Activated naive CD4-positive, alpha-beta T cell treated with anti-CD3 and anti-CD28 coated beads, Interleukin-2, amount 50 U/mL, for 16 hours (primary cell): ENCODE results near the gene EXOC1.

ENCODE experiments used
- DNase-seq: peaks from one replicate; pipeline ENCODE4 v3.0.0-alpha.2; 2020

Gene EXOC1

DNA sequence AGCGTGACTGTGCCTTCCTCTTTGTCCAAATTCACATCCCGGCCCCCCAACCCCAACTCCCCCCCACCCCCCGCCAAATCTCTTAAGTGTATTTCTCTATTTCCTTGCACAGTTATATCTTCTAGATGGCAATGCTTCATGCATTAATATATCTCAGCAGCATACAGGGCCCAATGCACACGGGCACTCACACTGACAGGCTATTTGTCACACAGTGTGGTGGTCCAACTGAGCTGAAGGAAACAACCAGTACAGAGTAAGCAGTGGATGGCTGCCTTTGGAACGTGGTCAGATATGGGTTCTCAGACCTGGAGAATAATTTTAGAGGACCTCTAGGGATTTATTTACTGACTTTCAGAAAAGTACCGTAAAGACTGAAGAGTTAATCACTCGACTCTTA is 681 bp downstream of the EXOC1 start:
- DNase-seq = no peak

DNA sequence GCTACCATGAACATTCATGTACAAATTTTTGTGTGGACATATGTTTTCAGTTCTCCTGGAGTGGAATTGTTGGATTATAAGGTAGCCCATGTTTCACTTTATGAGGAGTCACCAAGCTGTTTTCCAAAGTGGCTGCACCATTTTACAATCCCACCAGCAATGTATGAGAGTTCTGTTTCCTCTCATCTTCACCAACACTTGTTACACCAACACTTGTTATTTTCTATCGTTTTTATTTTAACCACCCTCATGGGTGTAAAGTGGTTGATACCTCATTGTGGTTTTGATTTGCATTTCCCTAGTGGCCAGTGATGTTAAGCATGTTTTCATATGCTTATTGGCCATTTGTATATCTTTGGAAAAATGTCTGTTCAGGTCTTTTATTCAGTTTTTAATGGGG is 4.1 kb downstream of the EXOC1 start:
- no peak for DNase-seq

DNA sequence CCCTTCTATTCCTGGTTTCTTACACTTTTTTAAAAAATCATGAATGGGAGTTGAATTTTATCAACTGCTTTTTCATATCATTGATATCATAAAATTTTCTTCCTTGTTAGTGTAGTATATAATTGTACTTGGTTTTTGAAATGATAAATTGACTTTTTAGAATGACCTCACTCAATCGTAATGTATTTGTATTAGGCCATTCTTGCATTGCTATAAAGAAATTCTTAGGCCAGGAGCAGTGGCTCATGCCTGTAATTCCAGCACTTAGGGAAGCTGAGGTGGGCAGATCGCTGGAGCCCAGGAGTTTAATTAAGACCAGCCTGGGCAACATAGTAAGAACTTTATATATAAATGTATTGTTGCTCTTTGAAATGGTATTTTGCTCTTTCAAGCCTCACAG is 6.3 kb downstream of the EXOC1 start:
- no peak for DNase-seq

DNA sequence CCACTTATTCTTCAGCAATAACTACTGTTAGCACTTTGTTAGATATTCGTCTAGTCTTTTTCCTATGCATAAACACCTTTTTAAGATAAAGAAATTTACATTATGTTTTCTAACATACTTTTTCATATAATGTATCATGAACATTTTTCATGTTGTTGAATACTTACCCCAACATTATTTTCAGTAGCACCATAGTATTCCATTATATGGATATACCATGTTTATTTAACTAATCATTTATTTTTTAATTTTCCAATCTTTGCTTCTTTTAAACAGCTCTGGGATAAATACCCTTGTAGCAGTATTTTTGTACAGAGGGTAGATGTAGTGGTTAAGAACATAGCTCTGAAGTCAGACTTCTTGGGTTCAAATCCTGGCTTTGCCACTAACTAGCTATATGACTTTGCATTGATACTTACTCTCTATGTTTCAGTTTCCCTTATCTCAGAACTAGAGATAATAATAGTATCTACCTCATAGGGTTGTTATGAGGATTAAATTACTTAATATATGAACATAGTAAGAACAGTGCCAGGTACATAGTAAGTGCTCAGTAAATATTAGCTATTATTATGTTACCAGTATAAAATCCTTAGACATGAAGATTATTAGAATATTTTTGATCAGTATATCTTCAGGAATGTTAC is 11.3 kb downstream of the EXOC1 start:
- DNase-seq = no peak

DNA sequence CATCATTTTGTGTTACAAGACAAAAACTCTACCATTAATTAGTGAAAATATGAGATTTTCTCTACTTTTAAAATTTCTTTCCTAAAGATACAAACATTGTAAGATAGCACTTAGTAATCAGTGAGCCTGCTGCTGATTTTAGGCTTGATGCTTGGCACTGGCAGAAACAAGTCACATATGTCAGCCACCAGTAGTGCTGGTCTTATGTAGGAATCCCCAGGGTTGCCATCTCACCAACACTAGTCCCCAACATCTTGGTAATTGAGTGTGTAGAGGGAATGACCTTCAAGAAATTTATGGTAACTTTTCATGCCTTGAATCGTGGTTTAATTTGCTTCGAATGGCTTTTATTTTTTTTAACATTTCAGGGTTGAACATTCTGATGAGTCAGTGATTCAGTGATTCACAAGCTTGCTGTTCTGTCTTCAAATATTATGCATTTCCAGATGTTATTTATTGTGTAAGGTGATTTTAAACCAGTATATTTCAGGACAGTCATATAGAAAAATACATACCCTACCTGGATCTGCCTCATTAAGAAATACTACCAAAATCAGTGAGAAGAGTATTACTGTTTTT is 11.9 kb downstream of the EXOC1 start:
- DNase-seq = no peak

DNA sequence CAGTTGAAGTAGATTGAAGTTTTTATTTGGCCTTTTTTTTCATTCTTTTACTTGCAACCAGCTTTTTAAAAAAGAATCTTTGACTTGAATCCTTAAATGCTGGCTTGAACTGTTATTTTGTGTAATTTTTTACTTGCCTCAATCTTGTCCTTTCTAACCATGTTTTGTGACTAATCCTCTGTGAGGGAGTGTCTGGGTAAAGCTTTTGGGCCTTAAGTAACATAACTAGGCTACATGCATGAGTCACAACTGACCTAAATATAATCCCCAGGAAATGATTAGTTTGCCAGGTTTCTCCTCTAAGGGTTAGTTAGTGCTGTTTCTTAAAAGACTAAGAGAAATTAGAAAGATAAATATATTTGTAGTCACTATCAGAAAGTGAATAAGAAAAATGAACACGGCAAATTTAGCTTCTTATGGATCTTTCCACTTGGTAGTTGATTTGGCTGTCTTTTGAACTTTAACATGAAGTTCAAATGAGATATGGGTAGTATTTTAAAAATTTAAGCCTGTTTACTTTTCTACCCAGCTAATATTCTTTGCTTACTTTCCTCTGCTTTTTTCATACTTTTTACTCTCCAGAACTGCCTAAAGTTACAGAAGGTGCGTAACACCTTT is 13.0 kb downstream of the EXOC1 start:
- DNase-seq = no peak

DNA sequence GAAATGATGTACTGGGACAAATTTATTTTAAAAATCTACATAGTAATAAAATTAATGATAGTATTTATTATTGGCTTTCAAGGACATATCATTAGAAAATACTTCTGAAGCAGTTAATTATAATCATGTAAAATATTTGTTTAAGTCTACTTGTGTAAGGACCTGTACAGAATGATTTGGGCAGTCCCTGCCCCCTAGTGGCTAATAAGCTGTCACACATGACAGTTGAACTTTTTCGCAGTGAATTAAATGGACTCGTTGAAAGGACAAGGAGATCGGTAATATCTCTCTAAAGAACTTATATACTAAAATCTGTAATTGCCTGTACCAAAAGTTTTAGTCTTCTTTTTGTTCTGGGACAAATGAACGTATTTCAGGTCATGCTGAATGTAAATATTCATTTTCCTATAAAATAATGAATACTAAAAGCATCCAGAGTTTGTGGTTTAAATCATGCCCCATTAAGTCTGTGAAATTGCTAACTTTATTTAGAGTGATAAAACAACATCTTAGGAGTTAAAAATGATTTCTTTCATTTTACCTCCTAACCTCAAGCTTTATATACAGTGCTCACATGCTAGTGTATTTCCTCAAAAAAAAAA is 13.6 kb downstream of the EXOC1 start:
- no peak for DNase-seq

DNA sequence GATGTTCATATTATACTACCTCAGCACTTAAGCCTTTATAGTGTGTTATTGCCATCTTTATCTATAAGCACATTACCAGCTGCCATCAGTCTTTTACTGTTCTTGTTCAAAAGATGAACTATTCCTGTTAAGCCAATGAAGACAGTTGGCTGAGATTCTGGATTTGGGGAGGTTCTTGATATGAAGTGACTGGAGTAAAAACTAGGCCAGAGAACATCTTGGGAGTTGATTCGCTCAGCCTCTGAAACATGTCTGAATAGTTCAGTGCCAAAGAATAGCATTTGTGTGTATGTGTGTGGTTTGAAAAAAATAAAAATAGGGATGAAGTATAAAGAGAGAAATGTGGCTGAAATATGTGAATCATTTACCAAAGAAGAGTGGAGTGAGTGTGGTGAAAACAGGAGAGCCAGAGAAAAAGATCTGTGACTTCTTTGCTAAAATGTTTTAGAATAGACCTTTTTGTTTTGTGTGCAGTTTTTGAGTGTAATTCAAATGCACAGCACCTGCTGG is 15.2 kb downstream of the EXOC1 start:
- no peak for DNase-seq

DNA sequence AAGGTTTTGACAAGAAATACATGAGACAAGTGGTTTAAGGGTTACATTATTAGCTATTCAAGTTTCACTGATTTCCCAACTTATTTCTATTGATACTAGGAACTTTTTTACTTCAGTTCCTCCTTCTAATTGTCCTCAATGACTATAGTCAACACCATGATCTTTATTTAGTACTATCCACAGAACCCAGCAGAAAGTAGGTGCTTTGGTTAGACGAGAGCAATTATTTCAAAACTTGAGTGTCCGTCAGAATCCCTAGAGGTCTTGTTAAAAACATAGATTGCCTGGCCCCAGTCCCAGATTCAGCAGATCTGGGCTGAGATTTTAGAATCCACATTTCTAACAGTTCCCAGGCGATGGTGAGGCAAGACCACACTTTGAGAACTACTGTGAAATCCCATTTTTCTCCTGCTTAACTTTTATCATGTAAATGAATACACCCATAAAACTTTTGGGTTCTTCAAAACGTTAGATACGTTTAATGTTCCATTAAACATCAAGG is 17.9 kb downstream of the EXOC1 start:
- DNase-seq = no peak

DNA sequence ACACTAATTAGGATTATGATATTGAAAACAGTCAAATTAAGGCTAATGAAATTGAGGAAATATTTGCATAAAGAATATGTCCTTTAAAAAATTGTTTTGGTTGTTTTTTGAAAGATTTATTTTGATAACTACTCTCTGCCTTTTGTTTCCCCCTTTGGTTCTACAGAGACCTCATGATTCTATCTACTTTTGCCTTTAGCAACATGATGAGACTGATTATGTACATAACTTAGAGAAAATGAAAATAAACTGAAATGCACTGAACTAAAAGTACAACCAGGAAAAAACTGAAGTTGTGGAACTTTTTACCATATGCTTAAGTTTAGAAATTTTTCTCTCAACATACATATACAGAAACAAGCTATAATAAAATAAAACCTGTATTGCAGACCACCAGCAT is 21.4 kb downstream of the EXOC1 start:
- DNase-seq = no peak

DNA sequence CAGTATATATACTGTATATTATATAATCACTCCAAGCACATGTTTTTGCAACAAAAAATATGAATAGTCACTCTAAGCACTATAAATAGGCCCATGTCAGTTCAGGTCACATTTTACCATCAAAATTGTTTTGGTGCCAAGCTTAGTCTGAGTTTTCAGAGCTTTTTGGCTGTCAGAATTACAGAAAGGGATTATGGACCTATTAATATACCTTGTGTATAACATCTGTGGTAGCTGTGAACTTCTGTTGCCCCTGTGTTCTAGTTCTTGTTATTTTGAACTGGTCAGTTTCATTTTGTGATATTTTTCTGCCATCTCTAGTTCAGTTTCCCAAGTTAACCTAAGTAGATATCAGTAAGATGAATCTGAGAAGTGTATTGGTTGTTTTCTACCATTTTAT is 22.9 kb downstream of the EXOC1 start:
- DNase-seq = no peak

DNA sequence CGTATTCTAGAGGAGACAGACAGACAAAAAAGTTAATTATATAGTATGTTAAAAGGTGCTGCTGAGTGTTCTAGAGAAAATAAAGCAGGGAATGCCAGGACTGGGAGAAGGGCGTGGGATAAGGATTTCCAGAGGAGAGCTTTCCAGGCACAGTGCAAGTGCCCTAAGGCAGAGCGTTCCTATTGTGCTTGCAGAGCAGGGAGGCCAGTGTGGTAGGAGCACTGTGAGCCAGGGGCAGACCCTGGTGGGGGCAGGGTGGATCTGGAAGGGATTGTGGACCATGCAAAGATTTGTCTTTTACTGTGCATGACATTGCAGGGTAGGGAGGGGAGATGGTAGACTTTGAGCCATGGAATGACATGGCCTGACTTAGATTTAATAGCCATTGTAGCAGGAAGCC is 25.8 kb downstream of the EXOC1 start:
- no peak for DNase-seq

DNA sequence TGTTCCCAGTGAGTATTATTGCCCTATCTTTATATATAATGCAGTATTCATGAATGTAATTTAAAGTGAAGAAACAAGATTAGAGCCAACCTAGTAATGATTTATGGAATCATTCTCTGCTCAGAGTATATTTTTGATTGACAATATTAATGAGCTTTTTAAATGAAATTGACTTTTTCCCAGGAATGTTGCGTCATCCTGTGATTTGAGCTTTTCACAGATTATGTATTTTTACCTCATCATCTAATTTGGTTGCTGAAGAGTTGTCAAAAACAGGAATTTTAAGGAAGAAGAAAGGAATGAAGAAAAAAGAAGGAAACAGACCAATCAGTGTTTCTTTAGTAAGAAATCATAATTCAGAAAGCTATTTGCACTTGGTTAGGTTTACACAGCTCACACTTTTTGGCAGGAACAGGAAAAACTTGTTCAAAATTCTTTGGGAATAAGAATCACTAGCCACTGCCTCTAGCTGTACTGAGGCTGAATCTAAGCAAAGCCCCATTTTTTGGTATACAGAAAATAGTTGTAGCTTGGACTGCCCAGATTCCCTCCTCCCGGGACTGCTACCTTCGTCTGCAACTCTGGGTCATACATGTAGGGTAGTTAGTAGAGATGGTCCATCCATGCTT is 27.3 kb downstream of the EXOC1 start:
- DNase-seq = no peak

DNA sequence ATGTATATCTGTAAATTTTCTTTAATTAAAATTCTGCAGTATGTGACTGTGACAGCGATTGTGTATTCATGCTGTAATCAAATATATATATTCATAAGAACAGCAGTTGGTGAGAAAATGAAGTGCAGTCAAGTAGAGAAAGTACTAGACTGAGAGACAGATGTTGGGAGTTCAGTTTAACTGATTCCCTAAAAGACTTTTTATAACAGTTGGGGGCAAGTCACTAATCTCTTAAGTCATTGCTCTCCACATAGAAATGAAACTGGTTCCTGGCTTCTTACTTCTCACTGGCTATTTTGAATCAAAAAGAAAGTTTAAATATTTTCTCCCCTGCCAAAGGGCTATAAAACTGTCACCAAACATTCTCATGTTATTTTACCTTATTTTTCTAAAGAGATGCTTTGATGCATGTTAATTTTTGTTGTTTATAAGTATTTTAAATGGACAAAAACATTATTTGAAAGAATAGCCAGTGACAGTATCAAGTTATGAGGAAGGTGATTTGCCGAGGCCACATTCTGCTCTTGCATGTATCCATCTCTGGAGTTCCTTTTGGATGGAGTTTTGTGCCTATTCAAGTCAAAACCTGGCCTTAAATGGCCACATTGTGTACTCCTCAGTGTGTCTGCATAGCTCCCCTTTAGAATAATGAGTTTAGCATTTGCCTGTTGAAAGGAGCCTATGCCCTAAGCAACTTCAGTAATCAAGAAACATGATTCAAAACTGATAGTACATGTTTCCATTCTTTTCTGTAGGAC is 30.8 kb downstream of the EXOC1 start:
- no peak for DNase-seq

DNA sequence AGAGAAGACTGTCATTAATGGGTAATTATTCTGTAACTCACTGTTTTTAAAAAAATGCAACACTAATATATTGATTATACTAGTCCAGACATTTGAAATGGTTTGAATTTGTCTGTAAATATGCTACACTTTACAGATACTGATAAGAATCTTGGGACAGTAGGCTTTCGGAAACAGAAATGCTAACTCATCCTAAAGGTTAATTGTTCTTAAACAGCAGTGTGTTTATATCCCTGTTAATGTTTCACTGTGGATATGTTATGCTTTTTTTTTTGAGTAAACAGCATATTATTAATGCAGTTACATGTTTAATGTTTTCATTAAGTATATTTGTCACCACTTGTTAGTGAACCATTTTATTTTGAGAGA is 31.4 kb downstream of the EXOC1 start:
- no peak for DNase-seq

DNA sequence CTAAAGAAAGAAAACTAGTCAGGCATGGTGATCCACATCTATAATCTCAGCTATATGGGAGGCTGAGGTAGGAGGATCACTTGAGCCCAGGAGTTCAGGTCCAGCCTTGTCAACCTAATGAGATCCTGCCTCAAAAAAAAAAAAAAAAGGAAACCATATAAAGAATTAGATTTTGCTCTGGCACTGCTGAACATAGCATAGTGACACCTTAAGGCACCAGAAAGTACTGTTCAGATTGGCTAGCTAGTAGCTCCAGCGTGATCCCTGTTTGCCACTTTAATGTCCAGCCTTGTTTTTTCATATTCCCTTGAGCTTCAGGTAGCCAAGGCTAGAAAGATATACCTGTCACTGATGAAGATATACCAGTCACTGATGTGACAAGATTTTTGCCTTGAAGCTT is 34.1 kb downstream of the EXOC1 start:
- no peak for DNase-seq

DNA sequence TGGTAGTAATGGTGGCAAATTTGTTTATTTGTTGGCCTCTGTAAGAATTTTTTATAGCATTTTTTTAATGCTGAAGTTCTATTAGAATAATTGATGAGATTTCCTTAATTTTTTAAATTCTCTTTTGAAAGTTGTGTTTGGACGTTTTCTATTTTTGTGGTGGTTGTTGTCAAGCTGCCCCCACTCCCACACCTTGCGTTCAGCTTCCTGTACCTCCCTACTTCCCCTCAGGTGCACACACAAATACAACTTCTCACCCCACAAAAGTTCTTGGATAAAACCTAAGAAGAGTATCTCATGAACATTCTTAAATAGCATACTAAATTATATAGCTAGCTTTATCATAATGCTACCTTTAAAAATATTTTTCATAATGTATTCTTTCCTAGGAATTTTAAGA is 38.7 kb downstream of the EXOC1 start:
- DNase-seq = no peak

DNA sequence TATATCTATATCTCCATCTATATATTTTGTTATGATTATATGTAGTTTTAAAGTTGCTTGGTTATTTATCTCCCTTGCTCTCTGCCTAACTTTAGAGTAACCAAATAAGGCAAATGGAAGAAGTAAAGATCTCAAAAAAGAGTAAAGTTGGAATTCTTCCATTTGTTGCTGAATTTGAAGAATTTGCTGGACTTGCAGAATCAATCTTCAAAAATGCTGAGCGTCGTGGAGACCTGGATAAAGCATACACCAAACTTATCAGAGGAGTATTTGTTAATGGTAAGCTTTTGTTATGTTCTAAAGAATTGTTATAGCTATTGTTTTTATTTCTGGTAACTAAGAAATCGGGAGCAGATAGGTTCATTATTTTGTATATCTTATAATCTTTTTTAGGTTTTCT is 43.2 kb downstream of the EXOC1 start:
- DNase-seq = no peak

DNA sequence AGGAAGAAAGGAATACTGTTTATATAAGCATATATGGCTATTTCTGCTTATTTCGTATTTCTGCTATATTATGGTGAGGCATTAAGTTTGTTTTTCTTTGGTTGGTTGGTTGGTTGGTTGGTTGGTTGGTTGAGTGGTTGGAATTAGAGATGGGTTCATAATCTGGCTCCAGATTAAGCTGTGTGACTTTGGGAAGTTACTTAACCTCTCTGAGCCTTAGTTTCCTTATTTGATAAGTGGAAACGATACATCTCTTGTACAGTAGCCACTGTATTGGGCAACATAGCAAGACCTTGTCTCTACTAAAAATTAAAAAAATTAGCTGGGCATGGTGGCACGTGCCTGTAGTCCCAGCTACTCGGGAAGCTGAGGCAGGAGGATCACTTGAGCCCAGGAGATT is 49.2 kb downstream of the EXOC1 start:
- DNase-seq = no peak

DNA sequence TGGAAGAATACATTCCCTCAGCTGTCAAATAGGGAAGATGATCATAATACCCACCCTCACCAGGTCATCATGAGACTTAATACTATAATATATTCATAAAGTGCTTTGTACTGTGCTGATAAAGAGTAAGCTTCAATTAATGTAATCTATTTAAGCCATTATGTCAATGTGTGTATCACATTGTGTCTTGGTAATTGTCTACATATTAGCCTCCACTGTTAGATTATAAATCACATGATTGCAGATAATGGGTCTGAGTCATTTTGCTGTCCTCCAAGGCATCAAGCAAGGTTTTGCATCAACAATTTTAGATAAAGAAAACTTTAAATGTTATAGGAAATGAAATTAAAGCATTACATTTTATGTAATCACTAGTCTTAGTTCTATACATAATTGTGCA is 50.1 kb downstream of the EXOC1 start:
- no peak for DNase-seq

DNA sequence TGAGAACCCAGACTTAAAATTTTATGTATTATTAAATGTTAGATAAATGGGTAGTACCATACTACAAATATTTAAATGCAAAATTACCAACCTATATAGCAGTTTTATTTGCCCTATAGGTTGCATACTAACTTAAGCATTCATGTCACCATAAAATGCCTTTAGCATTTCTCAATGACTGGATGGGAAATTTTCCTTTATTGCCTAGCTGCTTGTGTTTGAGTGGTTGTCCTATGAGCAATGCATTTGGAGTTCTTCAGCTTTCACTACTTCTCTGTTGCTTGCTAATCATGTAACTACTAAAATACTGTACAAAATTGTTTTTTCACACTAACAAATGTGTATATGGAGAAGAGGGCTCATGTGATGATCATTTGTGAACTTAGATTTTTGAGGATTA is 51.1 kb downstream of the EXOC1 start:
- DNase-seq = no peak

DNA sequence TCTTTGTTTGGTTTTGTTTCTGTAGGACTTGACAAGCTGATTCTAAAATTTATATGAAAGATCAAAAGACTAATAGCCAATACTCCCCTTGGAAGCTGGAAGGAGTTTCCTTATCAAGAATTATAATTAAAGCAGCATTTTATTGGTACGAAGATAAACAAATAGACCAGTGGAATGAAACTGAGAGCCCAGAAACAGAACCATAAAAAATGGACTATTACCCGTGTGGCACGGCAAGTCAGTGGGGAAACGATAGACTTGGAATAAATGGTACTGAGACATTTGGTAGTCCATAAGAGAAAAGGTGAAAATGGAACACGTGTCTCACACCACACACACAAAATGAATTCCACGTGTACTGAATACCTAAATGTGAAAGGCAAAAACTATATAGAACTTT is 52.9 kb downstream of the EXOC1 start:
- DNase-seq = no peak

DNA sequence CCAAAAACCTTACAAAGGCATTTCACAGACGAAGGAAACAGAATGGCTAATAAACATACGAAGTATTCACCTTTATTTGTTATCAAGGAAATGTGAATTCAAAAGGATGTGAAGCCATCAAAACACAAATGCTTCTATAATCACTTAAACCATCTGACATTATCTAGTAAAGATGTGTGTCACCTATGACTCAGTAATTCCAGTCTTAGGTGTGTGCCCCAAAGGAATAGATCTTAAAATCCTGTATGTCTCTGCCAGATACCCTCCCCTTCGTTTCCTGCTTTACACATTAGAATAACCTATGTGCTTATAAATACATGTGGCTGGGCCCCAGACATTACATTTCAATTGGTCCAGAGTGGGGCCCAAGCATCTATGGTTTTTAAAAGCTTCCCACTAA is 53.5 kb downstream of the EXOC1 start:
- no peak for DNase-seq
